Retinal pigment epithelial cell (primary cell): ENCODE results near the gene PHYHIPL.

ENCODE experiments used
- DNase-seq: peaks from one replicate; pipeline ENCODE4 v3.0.0-alpha.2; 2010; ENCODE audit warnings: low read depth
- H3K4me3 ChIP-seq: 2 replicates; pipeline ENCODE4 v1.5.1; 2011; ENCODE audit warnings: mild to moderate bottlenecking, low read length, control low read depth, moderate library complexity
- TF ChIP-seq, protein P1 (sequence below): conservative IDR thresholded peaks from 2 replicates; pipeline ENCODE4 v1.5.1; 2011; ENCODE audit warnings: low read depth, low read length, control low read depth, inconsistent platforms

Gene PHYHIPL

GRCh38 chr10:59176241-59177030, at the start of gene PHYHIPL:
Gene PHYHIPL (plus strand): TSS chr10:59176643. CDS start chr10:59176854, 211 bp downstream.
- H3K4me3 ChIP-seq: peak within 1 kb of the TSS; percentile 38
- no peak for DNase-seq
- TF ChIP-seq, protein P1, sequence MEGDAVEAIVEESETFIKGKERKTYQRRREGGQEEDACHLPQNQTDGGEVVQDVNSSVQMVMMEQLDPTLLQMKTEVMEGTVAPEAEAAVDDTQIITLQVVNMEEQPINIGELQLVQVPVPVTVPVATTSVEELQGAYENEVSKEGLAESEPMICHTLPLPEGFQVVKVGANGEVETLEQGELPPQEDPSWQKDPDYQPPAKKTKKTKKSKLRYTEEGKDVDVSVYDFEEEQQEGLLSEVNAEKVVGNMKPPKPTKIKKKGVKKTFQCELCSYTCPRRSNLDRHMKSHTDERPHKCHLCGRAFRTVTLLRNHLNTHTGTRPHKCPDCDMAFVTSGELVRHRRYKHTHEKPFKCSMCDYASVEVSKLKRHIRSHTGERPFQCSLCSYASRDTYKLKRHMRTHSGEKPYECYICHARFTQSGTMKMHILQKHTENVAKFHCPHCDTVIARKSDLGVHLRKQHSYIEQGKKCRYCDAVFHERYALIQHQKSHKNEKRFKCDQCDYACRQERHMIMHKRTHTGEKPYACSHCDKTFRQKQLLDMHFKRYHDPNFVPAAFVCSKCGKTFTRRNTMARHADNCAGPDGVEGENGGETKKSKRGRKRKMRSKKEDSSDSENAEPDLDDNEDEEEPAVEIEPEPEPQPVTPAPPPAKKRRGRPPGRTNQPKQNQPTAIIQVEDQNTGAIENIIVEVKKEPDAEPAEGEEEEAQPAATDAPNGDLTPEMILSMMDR: no peak

- TF ChIP-seq, protein P1: no peak
- DNase-seq: no peak
- no peak overlapping the region for H3K4me3 ChIP-seq
Measured at GRCh38 chr10:59126991-59127390, 49.5 kb upstream of the PHYHIPL start.

GRCh38 chr10:59127991-59128390, 48.5 kb upstream of the PHYHIPL start:
- TF ChIP-seq, protein P1: no peak
- no peak overlapping the region for H3K4me3 ChIP-seq
- no peak for DNase-seq

DNA sequence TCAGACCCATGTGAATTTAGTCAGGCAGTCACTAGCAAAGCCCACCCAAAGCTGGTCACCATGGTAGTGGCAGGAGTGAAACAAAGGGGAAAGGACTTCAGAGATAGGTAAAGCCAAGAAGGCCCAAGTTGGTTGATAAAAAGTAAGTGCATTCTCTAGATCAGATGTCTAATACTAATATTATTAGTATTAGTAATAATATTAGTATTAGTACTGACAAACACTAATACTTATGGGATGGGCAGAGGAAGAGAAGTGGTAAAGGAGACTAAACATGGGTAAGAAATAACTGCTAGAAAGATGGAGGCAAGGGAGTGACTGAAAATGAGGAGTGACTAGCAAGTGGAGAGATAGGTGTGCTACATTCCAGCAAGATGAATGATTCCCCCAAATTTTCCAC, 46.6 kb upstream of the PHYHIPL start:
- TF ChIP-seq, protein P1: no peak
- DNase-seq: no peak
- no peak overlapping the region for H3K4me3 ChIP-seq

GRCh38 chr10:59131666-59132065, 44.8 kb upstream of the PHYHIPL start:
- TF ChIP-seq, protein P1: no peak
- no peak for DNase-seq

GRCh38 chr10:59133841-59134593, 42.4 kb upstream of the PHYHIPL start:
- H3K4me3 ChIP-seq: no peak overlapping the region
- DNase-seq: no peak
- TF ChIP-seq, protein P1: no peak

More at GRCh38 chr10:59131666-59132065, 44.8 kb upstream of the PHYHIPL start:
- no peak overlapping the region for H3K4me3 ChIP-seq
